Panc1 (cell line): Measurements from ENCODE around the gene CAPN9. TPM values are rescaled to one million over a fixed set of nuclear protein-coding genes. Genes with fewer than 3 reads are reported as not detected.

Source experiments
- ATAC-seq: fragments of 200-7000 bp; cut with Tn5 transposase; 2 replicates; pipeline ENCODE4 v1.9.1; 2020; ENCODE audit warnings: mild to moderate bottlenecking, moderate library complexity
- BruUV-seq: library from RNA; stranded (reverse); fragments of 400-500 nt; replicated peaks from 2 replicates; lab custom pipeline; 2021; lab: Mats Ljungman, UMichigan
- CTCF ChIA-PET: fragments of 300-600 bp; sonication (Branson Sonifier 250); formaldehyde crosslinking; loops from one replicate; lab custom pipeline; 2022; ENCODE audit warnings: antibody characterized with exemption; lab: Charles Lee
- POLR2A ChIA-PET: fragments of 300-600 bp; sonication (Branson Sonifier 250); formaldehyde crosslinking; loops from one replicate; lab custom pipeline; 2022; ENCODE audit warnings: antibody characterized with exemption; lab: Charles Lee
- DNase-seq: peaks from one replicate; pipeline ENCODE4 v3.0.0-alpha.2; 2010; ENCODE audit warnings: low read depth, low spot score
- H3K27ac ChIP-seq: 2 replicates; pipeline ENCODE4 v1.5.1; 2011; ENCODE audit warnings: mild to moderate bottlenecking, low read length, inconsistent platforms
- H3K27me3 ChIP-seq: fragments of 200-500 bp; sonication (Bioruptor generic); 2 replicates; pipeline ENCODE4 v1.6.0; 2014; ENCODE audit warnings: low read length, inconsistent platforms; ENCODE audit not compliant: control insufficient read depth, insufficient read depth
- H3K36me3 ChIP-seq: fragments of 200-500 bp; sonication (Bioruptor generic); 2 replicates; pipeline ENCODE4 v1.5.1; 2014; ENCODE audit warnings: inconsistent platforms, mild to moderate bottlenecking, low read length, moderate library complexity; ENCODE audit not compliant: control insufficient read depth, insufficient read depth
- H3K4me1 ChIP-seq: 2 replicates; pipeline ENCODE4 v1.5.1; 2011; ENCODE audit warnings: inconsistent platforms, mild to moderate bottlenecking, low read length, moderate library complexity; ENCODE audit not compliant: control insufficient read depth, insufficient read depth
- H3K4me3 ChIP-seq, 2 experiments: 2 replicates each; pipeline ENCODE4 v1.5.1; 2011 to 2012; ENCODE audit warnings: low read depth in 2 of 2, low read length in 2 of 2, mild to moderate bottlenecking in 2 of 2, inconsistent platforms in 1 of 2, moderate library complexity in 1 of 2
- H3K9me3 ChIP-seq: fragments of 200-500 bp; sonication (Bioruptor generic); 2 replicates; pipeline ENCODE4 v1.5.1; 2014; ENCODE audit warnings: low read depth, mild to moderate bottlenecking, inconsistent platforms, low read length, moderate library complexity; ENCODE audit not compliant: control insufficient read depth, insufficient read depth
- POLR2AphosphoS5 ChIP-seq: IDR thresholded peaks from 2 replicates; pipeline ENCODE4 v1.6.1; 2012; ENCODE audit warnings: mild to moderate bottlenecking, low read depth, low read length, moderate library complexity
- SIN3A ChIP-seq: IDR thresholded peaks from 2 replicates; pipeline ENCODE4 v1.6.1; 2012; ENCODE audit warnings: low read depth, mild to moderate bottlenecking, low read length, moderate library complexity, borderline replicate concordance; ENCODE audit not compliant: insufficient read depth
- TCF7L2 ChIP-seq: IDR thresholded peaks from 2 replicates; pipeline ENCODE4 v1.6.1; 2011; ENCODE audit warnings: mild to moderate bottlenecking, low read depth, low read length, inconsistent platforms
- in situ Hi-C: cut with HindIII; loops from 2 replicates; pipeline ENCODE4 v1.10.0; 2016; ENCODE audit warnings: low sequenced_read_pairs, low pct_unique_long_range_greater_than_20kb
- intact Hi-C: fragments of 100-400 bp; cut with micrococcal nuclease; formaldehyde crosslinking; loops from one replicate; pipeline ENCODE4 v1.10.0; 2022; ENCODE audit not compliant: unreplicated experiment
- total RNA-seq: library from RNA; stranded (reverse); gene quantifications from one replicate; pipeline ENCODE4 v1.2.1, GENCODE V29; 2021; ENCODE audit not compliant: unreplicated experiment
- TF ChIP-seq, protein P1 (sequence below): fragments of 450-650 bp; IDR thresholded peaks from 2 replicates; pipeline ENCODE4 v1.5.1; 2017; ENCODE audit warnings: mild to moderate bottlenecking
- TF ChIP-seq, protein P2 (sequence below), 2 experiments: IDR thresholded peaks; 2 replicates each; pipeline ENCODE4 v1.6.1; 2011 to 2012; ENCODE audit warnings: low read depth in 2 of 2, control low read depth in 1 of 2, low read length in 1 of 2, mild to moderate bottlenecking in 1 of 2, moderate library complexity in 1 of 2; ENCODE audit not compliant: insufficient read depth in 1 of 2

CAPN9 gene
- total RNA-seq, 1 experiment from 2014 or later: not detected

- no TSS peak for BruUV-seq
- Histone ChIP-seq H3K36me3 (no peaks in the 10 kb centered on the region), H3K27me3 (0 out of 2 replicates have a peak, but pooled peaks cover 2% of the 10 kb centered on the region), H3K9me3 (no peaks in the 10 kb centered on the region), H3K4me3 (no peak overlapping the region), H3K27ac (no peak overlapping the region), H3K4me1 (no peaks in the 10 kb centered on the region)
- intact Hi-C loops: no loop called here
- in situ Hi-C loops: no loop called here
- TF ChIP-seq, protein P1, sequence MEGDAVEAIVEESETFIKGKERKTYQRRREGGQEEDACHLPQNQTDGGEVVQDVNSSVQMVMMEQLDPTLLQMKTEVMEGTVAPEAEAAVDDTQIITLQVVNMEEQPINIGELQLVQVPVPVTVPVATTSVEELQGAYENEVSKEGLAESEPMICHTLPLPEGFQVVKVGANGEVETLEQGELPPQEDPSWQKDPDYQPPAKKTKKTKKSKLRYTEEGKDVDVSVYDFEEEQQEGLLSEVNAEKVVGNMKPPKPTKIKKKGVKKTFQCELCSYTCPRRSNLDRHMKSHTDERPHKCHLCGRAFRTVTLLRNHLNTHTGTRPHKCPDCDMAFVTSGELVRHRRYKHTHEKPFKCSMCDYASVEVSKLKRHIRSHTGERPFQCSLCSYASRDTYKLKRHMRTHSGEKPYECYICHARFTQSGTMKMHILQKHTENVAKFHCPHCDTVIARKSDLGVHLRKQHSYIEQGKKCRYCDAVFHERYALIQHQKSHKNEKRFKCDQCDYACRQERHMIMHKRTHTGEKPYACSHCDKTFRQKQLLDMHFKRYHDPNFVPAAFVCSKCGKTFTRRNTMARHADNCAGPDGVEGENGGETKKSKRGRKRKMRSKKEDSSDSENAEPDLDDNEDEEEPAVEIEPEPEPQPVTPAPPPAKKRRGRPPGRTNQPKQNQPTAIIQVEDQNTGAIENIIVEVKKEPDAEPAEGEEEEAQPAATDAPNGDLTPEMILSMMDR: no peak
- no peak for TF ChIP-seq SIN3A
- DNase-seq (no peak), ATAC-seq (no peak; the same call in 1 of the 2 replicates)
- POLR2A ChIA-PET: no interaction called here
- CTCF ChIA-PET: no interaction called here
These were observed 18.3 kb upstream of the CAPN9 start for GRCh38 chr1:230728710-230729392.

DNA sequence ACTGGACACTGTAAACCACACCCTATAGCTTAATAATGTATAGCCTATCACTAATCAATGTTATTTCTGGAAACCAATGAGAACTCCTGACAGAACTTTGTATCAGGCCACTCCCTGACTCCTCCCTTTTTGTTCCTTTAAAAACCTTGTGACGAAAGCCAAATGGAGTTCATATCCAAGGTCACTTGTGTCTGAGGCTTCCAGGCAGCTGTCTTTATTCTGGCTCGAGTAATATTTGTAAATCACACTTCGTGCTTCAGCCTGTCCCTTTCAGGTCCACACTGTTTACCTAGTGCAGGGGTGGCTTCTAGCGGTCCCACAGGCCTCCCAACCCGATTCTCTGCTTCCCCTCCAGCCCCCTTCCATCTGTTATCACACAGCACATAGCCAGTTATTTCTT is 16.2 kb upstream of the CAPN9 start:
- Histone ChIP-seq H3K27me3 (no peaks in the 10 kb centered on the region), H3K4me1 (no peaks in the 10 kb centered on the region), H3K4me3 (no peak overlapping the region), H3K9me3 (no peaks in the 10 kb centered on the region), H3K36me3 (no peaks in the 10 kb centered on the region), H3K27ac (no peak overlapping the region)
- ChIA-PET CTCF (no interaction called here), POLR2A (no interaction called here)
- no peak for DNase-seq
- ATAC-seq: no peak
- intact Hi-C loops: no loop called here
- no TSS peak for BruUV-seq
- in situ Hi-C loops: no loop called here
- TF ChIP-seq, protein P2, sequence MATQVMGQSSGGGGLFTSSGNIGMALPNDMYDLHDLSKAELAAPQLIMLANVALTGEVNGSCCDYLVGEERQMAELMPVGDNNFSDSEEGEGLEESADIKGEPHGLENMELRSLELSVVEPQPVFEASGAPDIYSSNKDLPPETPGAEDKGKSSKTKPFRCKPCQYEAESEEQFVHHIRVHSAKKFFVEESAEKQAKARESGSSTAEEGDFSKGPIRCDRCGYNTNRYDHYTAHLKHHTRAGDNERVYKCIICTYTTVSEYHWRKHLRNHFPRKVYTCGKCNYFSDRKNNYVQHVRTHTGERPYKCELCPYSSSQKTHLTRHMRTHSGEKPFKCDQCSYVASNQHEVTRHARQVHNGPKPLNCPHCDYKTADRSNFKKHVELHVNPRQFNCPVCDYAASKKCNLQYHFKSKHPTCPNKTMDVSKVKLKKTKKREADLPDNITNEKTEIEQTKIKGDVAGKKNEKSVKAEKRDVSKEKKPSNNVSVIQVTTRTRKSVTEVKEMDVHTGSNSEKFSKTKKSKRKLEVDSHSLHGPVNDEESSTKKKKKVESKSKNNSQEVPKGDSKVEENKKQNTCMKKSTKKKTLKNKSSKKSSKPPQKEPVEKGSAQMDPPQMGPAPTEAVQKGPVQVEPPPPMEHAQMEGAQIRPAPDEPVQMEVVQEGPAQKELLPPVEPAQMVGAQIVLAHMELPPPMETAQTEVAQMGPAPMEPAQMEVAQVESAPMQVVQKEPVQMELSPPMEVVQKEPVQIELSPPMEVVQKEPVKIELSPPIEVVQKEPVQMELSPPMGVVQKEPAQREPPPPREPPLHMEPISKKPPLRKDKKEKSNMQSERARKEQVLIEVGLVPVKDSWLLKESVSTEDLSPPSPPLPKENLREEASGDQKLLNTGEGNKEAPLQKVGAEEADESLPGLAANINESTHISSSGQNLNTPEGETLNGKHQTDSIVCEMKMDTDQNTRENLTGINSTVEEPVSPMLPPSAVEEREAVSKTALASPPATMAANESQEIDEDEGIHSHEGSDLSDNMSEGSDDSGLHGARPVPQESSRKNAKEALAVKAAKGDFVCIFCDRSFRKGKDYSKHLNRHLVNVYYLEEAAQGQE (IDR thresholded peaks at IDR 0.05; ENCODE audit: insufficient read depth in 1 of 2, low read depth in 2 of 2, low read length in 1 of 2): no peak
- TF ChIP-seq, protein P1: no peak
- TF ChIP-seq SIN3A (no peak), POLR2AphosphoS5 (no peak), TCF7L2 (no peak)
